GM19467 (cell line): ENCODE results near the gene LASP1.
"Not testable (repeated sequence)": the region's sequence is repeated elsewhere in the genome, so short reads cannot be mapped to it uniquely, and the experiment has no call there.

Experiments
- ATAC-seq: cut with Tn5 transposase; IDR thresholded peaks from one replicate; pipeline ENCODE4 v1.9.1; 2021; ENCODE audit warnings: mild to moderate bottlenecking, moderate library complexity; ENCODE audit not compliant: unreplicated experiment

Gene LASP1

DNA sequence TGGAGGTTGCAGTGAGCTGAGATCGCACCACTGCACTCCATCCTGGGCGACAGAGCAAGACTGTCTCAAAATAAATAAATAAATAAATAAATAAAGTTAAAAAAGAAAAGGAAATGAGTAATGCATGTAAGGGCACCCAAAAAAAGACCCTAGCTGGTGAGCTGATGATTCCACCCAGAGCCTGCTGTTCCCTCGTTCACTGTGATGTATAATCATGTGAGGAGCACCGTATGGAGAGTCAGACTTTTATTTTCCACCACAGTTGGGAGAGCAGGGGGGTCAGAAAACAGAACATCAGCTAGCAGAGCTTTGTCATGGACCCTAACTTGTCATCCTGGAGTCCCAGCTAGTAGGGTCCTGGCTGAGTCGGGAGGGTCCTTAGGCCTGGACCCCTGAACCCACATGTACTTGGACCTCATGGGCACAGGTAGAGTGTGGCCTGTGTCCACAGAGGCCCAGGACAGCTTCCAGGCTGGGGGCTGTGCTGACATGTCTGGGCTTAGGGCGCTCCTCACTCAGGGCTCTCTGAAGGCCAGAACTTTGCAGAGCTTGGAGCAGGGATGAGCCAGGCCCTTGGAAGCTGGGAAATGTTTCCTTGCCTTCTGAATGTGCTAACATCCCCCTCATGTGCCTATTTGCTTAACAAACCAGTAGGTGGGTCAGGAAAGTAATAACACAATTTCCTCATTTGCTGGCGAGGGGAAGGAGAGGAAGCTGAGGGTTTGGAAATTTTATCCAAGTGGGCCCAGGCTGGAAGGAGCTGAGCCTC, 36.8 kb downstream of the LASP1 start:
- ATAC-seq: no peak

DNA sequence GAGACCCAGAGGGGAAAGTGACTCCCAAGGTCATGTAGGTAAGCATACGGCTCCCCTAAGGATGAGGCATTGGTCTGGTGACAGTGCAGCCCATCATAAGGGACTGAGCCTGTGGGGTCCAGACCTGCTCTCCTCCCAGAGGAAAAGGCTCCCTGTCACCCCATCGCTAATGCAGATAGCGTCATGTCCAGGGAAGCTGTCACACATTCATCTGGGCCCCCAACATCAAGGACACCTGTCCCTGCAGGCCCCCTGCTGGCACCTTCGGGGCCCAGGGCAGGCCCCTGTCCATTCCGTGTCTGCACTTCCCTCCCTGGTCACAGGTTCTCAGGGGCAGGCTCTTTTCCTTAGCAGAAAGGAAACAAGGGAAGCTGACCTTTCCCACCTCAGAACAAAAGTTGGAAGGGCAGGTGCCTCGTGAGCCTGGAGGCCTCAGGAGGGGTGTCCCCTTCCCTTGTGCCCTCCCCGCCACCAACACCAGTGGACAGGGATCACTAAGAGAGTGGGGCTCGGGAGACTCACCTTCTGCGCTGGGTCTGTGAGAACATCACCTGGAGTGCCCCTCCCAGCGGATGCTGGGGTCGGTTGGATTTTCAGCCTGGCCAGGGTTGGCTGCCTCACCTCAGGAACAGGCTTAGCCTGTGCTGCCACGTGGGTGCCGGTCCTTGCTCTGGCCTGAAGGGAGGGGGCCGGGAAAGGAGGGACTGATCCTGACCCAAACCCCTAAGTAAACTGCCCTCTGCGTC, 38.2 kb downstream of the LASP1 start:
- ATAC-seq: no peak

DNA sequence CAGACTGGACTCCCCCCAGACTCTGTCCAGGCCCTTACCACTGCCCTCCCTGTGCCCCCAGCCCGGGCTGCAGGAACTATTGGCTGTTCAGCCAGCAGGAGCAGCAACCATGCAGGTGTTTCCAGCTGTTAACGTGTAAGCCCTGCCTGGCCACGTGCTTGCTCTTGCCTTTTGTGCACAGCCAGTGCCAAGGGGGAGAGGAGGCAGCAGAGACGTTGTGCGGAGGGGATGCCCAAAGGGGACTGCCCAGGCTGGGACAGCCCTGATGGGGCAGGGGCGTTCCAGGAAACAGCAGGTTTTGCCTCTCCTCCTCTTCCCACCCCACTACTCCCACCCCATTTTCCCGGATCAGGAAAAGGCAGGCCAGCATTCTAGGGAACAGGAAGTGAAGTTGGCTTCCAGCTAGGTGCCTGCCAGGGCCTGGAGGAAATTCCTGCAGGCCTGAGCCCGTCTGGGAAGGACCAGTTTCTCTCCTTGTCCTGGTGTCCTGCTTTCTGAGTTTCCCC, 38.9 kb downstream of the LASP1 start:
- no peak for ATAC-seq

DNA sequence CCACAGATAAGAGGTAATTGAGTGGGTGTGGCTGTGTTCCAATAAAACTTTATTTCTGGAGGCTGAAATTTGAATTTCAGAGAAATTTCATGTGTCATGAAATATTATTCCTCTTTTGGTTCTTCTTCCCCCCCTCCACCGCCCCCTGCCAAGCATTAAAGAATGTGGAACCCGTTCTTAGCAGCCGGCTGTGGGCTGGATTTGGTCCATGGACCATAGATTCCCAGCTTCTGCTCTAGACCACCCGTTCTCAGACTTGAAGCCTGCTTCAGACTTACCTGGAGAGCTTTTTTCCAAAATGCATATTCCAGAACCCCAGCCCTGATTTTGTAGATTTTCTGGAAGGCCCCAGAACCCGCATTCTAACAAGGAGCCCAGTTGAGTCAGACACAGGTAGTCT, 40.5 kb downstream of the LASP1 start:
- ATAC-seq: no peak

DNA sequence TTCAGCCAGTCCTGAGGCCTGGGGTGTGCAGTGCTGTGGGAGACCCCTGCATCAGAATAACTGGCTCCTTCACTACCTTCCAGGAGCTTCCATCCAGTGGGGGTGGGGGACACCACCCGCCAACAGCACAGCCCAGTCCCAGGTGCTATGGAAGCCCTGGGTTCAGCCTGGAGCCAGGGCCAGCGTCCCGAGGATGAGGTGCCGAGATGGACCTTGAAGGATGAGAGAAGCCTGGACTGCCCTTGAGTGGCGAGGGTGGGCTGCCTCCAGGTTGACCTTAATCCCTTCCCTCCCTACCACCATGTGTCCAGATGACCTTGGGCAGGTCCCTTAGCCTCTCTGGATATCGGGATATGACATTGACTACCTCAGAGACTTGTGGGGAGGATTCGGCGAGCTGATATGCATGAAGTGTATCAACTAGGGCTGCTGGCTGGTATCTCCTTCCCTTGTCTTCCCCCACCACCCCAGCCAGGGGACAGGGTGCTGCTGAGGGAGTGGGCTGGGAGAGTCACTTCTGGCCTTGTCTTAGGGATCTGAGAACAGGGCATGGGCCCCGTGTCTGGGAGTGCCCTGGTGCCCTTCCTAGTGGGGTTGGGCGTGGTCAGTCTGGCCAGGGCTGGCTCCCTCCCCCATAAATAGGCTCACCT, 41.3 kb downstream of the LASP1 start:
- no peak for ATAC-seq

DNA sequence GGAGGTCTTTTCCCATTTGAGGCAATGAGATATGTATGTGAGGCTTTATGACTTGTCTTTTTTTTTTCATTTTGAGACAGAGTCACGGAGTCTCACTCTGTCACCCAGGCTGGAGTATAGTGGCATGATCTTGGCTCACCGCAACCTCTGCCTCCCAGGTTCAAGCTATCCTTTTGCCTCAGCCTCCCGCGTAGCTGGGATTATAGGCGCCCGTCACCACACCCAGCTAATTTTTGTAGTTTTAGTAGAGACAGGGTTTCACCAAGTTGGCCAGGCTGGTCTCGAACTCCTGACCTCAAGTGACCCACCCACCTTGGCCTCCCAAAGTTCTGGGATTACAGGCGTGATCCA, 41.8 kb downstream of the LASP1 start:
- ATAC-seq: not testable (repeated sequence)

DNA sequence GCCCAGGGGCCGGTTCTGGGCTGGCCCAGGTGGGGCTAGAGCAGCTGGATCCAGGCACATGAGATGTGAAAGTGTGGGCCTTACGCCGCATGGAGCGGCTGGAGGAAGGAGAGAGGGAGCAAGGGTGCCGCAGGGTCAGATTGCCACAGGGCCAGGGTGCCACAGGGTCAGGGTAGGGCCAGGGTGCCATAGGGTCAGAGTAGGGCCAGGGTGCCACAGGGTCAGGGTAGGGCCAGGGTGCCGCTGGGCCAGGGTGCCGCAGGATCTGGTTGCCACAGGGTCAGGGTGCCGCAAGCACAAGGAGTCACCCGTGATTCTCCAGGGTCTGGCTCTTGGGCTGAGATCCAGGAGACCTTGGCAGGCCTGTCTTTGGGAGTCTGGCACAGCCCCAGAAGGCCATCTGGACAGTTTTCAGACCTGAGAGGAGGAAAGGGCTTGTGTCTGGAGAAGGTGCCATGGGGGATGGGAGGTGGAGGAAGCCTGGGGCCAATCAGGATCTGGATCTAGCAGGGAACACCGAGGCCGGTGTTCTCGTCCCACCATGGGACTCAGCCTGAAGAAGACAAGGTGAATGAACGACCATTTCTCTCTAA, 42.5 kb downstream of the LASP1 start:
- no peak for ATAC-seq

DNA sequence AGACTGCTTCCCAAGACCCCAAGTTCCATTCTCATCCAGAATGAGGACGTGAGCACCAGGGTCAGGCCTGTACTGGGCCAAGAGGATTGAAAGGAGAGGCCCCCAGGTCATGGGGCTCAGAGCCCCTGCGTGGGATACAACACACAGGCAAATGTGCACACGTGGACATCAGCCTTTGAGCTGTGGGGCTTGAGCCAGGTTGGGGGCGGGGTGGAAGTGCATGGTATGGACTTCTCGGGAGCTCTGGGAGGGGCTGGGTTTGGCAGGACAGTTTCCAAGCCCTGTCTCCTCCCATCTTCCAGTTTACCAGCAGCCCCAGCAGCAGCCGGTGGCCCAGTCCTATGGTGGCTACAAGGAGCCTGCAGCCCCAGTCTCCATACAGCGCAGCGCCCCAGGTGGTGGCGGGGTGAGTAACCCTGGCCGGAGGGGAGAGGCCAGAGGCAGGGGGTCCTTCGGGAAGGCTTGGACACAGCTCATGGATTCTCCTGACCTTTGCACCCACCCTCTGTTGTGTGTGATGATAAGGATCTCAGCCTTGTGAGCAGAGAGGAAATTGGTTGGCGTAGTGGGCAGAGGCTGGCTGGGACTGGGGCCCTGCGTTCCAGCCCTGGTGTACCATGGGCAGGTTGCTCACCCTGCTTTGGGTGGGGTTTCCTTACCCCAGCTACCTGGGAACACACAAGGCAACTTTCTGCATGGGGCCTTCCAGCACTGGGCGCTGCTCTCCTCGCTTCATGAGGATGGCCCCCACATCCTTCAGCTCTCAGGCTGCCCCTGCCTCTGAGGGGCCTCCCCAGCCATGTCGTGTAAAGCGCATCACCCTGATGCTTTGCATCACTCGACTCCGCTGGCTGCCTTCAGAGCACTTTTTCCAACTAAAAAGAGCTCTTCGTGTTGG, 45.1 kb downstream of the LASP1 start:
- ATAC-seq: no peak

DNA sequence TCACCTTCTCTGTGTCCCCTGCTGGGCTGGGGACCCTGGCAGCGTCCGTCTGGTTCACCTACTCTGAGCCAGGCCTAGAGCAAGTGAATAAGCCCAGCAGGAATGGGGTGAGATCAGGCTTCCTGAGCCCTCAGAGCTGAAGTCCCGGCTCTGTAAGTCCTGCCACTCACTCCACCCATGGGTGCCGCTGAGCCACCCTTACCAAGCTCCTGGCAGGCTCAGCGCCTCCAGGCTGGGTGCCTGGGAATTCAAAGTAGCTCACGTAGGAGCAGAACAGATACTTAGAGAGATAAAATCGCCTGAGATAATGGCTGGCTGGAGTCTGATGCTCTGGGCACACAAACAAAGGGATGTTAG, 45.8 kb downstream of the LASP1 start:
- ATAC-seq: no peak

DNA sequence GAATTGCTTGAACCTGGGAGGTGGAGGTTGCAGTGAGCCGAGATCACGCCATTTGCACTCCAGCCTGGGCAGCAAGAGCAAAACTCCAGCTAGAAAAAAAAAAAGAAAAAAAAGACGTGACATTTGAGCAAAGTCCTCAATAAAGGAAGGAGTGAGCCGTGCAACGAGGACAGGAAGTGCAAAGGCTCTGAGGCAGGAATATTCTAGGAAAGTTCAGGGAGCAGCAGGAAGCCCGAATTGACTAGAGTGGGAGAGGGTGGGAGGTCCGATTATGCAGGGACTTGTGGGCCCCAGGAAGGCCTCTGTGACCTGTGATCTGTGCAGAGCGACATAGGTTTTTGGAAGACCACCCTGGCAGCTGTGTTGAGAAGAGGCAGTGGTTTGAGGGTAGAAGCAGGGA, 46.9 kb downstream of the LASP1 start:
- ATAC-seq: no peak

DNA sequence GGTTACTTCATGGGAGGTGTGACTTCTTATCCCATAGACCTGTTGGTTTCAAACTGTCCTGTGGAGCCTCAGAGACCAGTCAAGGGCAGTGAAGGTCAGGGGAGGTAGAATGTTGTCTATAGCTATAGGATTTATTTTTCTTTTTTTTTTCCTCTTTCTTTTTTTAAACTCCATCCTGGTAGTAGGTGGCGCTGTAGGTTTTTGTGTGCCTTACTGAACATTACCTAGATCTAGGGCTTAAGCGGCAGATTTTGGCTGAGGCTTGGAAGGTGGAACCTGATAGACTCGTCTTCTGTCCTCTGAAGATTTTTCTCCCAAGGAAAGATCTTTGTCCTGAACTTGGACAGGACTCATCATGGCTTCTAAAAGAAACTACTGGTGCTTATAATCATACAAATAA, 47.4 kb downstream of the LASP1 start:
- no peak for ATAC-seq

DNA sequence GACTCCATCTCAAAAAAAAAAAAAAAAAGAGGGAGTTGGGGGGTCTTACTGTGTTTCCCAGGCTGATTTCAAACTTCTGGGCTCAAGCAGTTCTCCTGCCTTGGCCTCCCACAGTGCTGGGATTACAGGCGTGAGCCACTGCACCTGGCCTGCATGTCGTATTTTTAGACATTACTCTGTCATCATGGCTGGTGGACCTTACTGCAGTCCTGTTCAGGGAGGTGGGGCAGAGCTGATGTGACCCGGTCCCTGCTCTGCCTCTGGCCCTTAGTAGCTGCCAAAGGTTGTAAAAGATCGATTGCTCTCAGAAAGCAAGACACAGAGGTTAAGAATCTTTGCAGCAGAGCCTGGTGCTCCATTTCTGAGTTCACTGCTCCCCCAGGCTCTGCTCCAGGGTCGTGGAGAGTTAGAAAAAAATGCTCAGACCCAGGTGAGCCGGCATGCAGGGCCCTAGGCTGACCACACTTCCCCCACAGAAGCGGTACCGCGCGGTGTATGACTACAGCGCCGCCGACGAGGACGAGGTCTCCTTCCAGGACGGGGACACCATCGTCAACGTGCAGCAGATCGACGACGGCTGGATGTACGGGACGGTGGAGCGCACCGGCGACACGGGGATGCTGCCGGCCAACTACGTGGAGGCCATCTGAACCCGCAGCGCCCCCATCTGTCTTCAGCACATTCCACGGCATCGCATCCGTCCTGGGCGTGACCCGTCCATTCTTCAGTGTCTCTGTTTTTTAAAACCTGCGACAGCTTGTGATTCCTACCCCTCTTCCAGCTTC, 48.5 kb downstream of the LASP1 start:
- ATAC-seq: no peak

DNA sequence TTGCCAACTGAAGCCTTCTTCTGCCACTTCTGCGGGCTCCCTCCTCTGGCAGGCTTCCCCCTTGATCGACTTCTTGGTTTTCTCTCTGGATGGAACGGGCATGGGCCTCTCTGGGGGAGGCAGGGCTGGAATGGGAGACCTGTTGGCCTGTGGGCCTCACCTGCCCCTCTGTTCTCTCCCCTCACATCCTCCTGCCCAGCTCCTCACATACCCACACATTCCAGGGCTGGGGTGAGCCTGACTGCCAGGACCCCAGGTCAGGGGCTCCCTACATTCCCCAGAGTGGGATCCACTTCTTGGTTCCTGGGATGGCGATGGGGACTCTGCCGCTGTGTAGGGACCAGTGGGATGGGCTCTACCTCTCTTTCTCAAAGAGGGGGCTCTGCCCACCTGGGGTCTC, 49.1 kb downstream of the LASP1 start:
- ATAC-seq: no peak

DNA sequence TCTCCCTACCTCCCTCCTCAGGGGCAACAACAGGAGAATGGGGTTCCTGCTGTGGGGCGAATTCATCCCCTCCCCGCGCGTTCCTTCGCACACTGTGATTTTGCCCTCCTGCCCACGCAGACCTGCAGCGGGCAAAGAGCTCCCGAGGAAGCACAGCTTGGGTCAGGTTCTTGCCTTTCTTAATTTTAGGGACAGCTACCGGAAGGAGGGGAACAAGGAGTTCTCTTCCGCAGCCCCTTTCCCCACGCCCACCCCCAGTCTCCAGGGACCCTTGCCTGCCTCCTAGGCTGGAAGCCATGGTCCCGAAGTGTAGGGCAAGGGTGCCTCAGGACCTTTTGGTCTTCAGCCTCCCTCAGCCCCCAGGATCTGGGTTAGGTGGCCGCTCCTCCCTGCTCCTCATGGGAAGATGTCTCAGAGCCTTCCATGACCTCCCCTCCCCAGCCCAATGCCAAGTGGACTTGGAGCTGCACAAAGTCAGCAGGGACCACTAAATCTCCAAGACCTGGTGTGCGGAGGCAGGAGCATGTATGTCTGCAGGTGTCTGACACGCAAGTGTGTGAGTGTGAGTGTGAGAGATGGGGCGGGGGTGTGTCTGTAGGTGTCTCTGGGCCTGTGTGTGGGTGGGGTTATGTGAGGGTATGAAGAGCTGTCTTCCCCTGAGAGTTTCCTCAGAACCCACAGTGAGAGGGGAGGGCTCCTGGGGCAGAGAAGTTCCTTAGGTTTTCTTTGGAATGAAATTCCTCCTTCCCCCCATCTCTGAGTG, 49.6 kb downstream of the LASP1 start:
- no peak for ATAC-seq

DNA sequence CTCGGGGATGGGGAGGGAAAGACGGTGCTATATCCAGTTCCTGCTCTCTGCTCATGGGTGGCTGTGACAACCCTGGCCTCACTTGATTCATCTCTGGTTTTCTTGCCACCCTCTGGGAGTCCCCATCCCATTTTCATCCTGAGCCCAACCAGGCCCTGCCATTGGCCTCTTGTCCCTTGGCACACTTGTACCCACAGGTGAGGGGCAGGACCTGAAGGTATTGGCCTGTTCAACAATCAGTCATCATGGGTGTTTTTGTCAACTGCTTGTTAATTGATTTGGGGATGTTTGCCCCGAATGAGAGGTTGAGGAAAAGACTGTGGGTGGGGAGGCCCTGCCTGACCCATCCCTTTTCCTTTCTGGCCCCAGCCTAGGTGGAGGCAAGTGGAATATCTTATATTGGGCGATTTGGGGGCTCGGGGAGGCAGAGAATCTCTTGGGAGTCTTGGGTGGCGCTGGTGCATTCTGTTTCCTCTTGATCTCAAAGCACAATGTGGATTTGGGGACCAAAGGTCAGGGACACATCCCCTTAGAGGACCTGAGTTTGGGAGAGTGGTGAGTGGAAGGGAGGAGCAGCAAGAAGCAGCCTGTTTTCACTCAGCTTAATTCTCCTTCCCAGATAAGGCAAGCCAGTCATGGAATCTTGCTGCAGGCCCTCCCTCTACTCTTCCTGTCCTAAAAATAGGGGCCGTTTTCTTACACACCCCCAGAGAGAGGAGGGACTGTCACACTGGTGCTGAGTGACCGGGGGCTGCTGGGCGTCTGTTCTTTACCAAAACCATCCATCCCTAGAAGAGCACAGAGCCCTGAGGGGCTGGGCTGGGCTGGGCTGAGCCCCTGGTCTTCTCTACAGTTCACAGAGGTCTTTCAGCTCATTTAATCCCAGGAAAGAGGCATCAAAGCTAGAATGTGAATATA, 50.8 kb downstream of the LASP1 start:
- ATAC-seq: no peak

DNA sequence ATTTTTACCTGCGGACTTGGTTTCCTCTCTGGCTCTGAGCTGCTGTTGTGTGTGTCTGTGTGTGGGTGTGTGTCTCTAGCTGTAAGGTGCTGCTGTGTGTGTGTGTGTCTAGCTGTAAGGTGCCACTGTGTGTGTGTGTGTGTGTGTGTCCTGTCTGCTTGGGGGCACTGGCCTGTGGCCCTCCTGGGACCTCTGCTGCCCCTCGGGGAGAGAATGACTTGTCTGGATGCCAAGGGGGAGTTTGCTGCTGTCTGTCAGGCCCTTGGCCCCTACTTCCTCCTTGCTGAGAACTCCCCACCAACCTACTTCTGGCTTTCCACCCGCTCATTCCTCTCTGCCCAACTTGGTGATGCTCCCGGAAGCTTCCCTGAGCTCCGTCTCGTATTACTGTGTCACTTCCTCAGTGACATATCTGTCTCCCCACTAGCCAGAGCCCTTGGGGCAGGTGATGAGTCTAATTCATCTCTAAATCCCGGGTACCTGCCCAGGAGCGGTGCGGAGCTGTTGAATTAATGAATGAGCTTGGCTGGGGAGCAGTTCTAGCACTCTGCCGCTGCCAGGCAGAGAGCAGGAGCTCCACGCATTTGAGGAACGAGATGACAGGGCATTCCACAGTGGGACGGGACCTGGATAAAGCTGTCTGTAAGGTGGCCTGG, 52.0 kb downstream of the LASP1 start:
- no peak for ATAC-seq

DNA sequence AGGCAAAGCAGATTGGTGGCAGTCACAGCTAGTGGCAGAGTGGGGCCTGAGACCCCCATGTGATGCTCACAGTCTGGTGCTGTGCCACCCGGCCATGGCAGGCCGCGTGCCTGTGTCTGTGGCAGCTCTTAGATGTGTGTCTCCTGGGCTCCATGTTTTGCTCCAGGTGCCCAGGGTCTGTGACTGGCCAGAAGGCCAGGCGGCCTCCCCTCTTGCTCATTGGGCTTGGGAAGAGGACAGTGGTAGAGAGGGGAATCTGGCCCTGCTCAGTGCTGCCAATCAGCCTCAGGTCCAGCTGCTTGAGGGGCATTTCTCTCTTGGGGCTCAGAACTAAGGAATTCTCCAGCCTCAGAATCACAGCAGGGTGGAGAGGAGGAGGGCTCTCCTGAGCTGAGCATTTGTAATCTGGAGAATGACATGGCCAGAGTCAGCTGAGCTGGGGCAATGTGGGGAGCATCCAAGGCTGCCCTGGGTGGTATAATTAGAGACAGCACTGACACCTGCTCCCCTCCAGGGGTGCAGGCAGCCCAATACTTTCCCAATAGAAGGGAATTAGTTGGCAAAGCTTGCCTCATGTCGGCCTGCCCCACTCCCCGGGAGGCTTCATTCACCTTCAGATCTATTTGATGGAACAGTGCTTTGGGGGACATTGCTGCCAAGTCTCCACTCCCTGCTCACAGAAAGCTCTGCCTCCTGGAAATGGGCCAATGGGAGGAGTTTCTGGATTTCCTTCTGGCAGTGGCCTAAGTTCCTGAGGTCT, 52.9 kb downstream of the LASP1 start:
- ATAC-seq: no peak
